Measurements from ENCODE around the gene GCLM. TPM values are rescaled to one million over a fixed set of nuclear protein-coding genes. Genes with fewer than 3 reads are reported as not detected.

Gene GCLM
- total and polyA plus RNA-seq, 9 of the 15 experiments (the other 6 are each of a cell fraction or from before 2014, with no cell fraction given): 9.3 to 71.6 (median 24.5) TPM

- TF ChIP-seq, protein P1, sequence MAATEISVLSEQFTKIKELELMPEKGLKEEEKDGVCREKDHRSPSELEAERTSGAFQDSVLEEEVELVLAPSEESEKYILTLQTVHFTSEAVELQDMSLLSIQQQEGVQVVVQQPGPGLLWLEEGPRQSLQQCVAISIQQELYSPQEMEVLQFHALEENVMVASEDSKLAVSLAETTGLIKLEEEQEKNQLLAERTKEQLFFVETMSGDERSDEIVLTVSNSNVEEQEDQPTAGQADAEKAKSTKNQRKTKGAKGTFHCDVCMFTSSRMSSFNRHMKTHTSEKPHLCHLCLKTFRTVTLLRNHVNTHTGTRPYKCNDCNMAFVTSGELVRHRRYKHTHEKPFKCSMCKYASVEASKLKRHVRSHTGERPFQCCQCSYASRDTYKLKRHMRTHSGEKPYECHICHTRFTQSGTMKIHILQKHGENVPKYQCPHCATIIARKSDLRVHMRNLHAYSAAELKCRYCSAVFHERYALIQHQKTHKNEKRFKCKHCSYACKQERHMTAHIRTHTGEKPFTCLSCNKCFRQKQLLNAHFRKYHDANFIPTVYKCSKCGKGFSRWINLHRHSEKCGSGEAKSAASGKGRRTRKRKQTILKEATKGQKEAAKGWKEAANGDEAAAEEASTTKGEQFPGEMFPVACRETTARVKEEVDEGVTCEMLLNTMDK (IDR thresholded peaks at IDR 0.05; ENCODE audit: borderline replicate concordance, insufficient read depth, low read depth, low read length, poor library complexity, severe bottlenecking): peak; percentile 46
- TF ChIP-seq GATAD2A (IDR thresholded peaks at IDR 0.05) (no peak), ZBTB12 (CRISPR knock-in tag; IDR thresholded peaks at IDR 0.05) (no peak), SRF (CRISPR knock-in tag; IDR thresholded peaks at IDR 0.05) (peak in 1 of 2 experiments; percentile 56; a peak in 1 of 4 replicates), SAP30 (IDR thresholded peaks at IDR 0.05; ENCODE audit: borderline replicate concordance, insufficient read depth, low read depth, low read length, poor library complexity, severe bottlenecking) (peak; percentile 7), NCOA1 (IDR thresholded peaks at IDR 0.05; ENCODE audit: low read depth) (no peak), ETV1 (tag; conservative IDR thresholded peaks at IDR 0.05; ENCODE audit: low read depth) (peak; percentile 58), ZNF184 (CRISPR knock-in tag; IDR thresholded peaks at IDR 0.05) (no peak), TRIM25 (IDR thresholded peaks at IDR 0.05; ENCODE audit: borderline replicate concordance) (peak; percentile 58; the same call in 1 of the 2 replicates), MTA2 (IDR thresholded peaks at IDR 0.05; ENCODE audit: low read depth) (no peak), ETV6 (IDR thresholded peaks at IDR 0.05; ENCODE audit: borderline replicate concordance in 1 of 2, low read depth in 2 of 2, low read length in 1 of 2) (no peak), ETV6 (CRISPR knock-in tag; IDR thresholded peaks at IDR 0.05; ENCODE audit: borderline replicate concordance) (no peak)
- TF ChIP-seq, protein P2, sequence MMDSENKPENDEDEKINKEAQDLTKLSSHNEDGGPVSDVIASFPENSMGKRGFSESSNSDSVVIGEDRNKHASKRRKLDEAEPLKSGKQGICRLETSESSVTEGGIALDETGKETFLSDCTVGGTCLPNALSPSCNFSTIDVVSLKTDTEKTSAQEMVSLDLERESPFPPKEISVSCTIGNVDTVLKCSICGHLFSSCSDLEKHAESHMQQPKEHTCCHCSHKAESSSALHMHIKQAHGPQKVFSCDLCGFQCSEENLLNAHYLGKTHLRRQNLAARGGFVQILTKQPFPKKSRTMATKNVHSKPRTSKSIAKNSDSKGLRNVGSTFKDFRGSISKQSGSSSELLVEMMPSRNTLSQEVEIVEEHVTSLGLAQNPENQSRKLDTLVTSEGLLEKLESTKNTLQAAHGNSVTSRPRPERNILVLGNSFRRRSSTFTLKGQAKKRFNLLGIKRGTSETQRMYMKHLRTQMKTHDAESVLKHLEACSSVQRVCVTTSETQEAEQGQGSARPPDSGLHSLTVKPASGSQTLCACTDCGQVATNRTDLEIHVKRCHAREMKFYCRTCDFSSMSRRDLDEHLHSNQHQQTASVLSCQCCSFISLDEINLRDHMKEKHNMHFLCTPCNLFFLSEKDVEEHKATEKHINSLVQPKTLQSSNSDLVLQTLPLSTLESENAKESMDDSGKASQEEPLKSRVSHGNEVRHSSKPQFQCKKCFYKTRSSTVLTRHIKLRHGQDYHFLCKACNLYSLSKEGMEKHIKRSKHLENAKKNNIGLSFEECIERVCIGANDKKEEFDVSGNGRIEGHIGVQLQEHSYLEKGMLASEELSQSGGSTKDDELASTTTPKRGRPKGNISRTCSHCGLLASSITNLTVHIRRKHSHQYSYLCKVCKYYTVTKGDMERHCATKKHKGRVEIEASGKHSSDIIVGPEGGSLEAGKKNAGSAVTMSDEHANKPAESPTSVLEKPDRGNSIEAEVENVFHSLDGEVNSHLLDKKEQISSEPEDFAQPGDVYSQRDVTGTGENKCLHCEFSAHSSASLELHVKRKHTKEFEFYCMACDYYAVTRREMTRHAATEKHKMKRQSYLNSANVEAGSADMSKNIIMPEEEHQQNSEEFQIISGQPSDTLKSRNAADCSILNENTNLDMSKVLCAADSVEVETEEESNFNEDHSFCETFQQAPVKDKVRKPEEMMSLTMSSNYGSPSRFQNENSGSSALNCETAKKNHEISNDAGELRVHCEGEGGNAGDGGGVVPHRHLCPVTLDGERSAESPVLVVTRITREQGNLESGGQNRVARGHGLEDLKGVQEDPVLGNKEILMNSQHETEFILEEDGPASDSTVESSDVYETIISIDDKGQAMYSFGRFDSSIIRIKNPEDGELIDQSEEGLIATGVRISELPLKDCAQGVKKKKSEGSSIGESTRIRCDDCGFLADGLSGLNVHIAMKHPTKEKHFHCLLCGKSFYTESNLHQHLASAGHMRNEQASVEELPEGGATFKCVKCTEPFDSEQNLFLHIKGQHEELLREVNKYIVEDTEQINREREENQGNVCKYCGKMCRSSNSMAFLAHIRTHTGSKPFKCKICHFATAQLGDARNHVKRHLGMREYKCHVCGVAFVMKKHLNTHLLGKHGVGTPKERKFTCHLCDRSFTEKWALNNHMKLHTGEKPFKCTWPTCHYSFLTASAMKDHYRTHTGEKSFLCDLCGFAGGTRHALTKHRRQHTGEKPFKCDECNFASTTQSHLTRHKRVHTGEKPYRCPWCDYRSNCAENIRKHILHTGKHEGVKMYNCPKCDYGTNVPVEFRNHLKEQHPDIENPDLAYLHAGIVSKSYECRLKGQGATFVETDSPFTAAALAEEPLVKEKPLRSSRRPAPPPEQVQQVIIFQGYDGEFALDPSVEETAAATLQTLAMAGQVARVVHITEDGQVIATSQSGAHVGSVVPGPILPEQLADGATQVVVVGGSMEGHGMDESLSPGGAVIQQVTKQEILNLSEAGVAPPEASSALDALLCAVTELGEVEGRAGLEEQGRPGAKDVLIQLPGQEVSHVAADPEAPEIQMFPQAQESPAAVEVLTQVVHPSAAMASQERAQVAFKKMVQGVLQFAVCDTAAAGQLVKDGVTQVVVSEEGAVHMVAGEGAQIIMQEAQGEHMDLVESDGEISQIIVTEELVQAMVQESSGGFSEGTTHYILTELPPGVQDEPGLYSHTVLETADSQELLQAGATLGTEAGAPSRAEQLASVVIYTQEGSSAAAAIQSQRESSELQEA (IDR thresholded peaks at IDR 0.05; ENCODE audit: low read depth): peak; percentile 76
These were observed 62.0 kb downstream of the GCLM start (continued) for GRCh38 chr1:93846992-93847810.

All from K562 (cell line).